ENCODE results near the gene TTF2. TPM values are rescaled to one million over a fixed set of nuclear protein-coding genes. Genes with fewer than 3 reads are reported as not detected.

Gene TTF2
- total and polyA plus RNA-seq, 2 of the 8 experiments (the other 6 are each of a cell fraction or from before 2014, with no cell fraction given) = 16.9 to 89.6 TPM

- H3K4ac ChIP-seq (replicated peaks; ENCODE audit: insufficient read length, low read depth, low read length) = no peak overlapping the region
- no peak for FAIRE-seq
- no peak for TF ChIP-seq GABPA (IDR thresholded peaks at IDR 0.05; ENCODE audit: borderline replicate concordance, insufficient read depth, low read length)
- no peak for TF ChIP-seq POU5F1 (IDR thresholded peaks at IDR 0.05; ENCODE audit: low read depth, low read length)
- TF ChIP-seq TCF12 (IDR thresholded peaks at IDR 0.05; ENCODE audit: low read depth, low read length) = no peak
- no peak for TF ChIP-seq KDM5A (IDR thresholded peaks at IDR 0.05; ENCODE audit: low read length)
- no peak for TF ChIP-seq RNF2 (IDR thresholded peaks at IDR 0.05; ENCODE audit: borderline replicate concordance, low read depth, low read length, missing control alignments, poor library complexity, severe bottlenecking)
- TF ChIP-seq EZH2 (IDR thresholded peaks at IDR 0.05; ENCODE audit: low read depth, low read length, severe bottlenecking) = no peak
- no peak for TF ChIP-seq CTCF (IDR thresholded peaks at IDR 0.05; ENCODE audit: control extremely low read depth in 1 of 3, insufficient read depth in 1 of 3, low read depth in 1 of 3, low read length in 3 of 3)
- TF ChIP-seq BRCA1 (IDR thresholded peaks at IDR 0.05; ENCODE audit: low read depth, low read length) = no peak
These were observed 70.4 kb downstream of the TTF2 start for GRCh38 chr1:117130526-117130925.

More at GRCh38 chr1:117130526-117130925, 70.4 kb downstream of the TTF2 start:
- H3K79me2 ChIP-seq (ENCODE audit: control insufficient read depth in 1 of 2, insufficient read depth in 2 of 2, low read length in 2 of 2) = no peaks in the 10 kb centered on the region
- H2BK12ac ChIP-seq (ENCODE audit: low read depth, low read length) = no peak overlapping the region
- no peak overlapping the region for H3K23ac ChIP-seq (ENCODE audit: insufficient read length)
- H2AFZ ChIP-seq (ENCODE audit: low read length) = no peak overlapping the region
- H3K9ac ChIP-seq (replicated peaks in 1 of 4; ENCODE audit: extremely low read depth in 1 of 4, low read depth in 3 of 4, low read length in 3 of 4) = no peak overlapping the region
- POLR2A ChIA-PET (ENCODE audit: partially characterized antibody) = no interaction called here
- H3K79me1 ChIP-seq (ENCODE audit: low read depth, low read length) = no peaks in the 10 kb centered on the region
- no peak overlapping the region for H2BK15ac ChIP-seq (ENCODE audit: low read length)
- H2BK120ac ChIP-seq (replicated peaks; ENCODE audit: low read depth, low read length) = no peak overlapping the region
- WGBS, 2 experiments (ENCODE audit: extremely low coverage in 1 of 2, insufficient coverage in 1 of 2, insufficient read length in 1 of 2, insufficient replicate concordance in 2 of 2, low coverage in 1 of 2, low lambda C conversion rate in 2 of 2, missing lambda C conversion rate in 1 of 2) = 92% methylated on average over 4 of the region's 4 CpGs; no CpG with 5 or more reads in 1 of the 2 experiments
- no peak overlapping the region for H3K27ac ChIP-seq (ENCODE audit: low read depth, low read length)
- no peak for DNase-seq (ENCODE audit: low read depth in 1 of 2, low spot score in 2 of 2)
- no peak overlapping the region for H3K14ac ChIP-seq (ENCODE audit: insufficient read length)
- H3K4me3 ChIP-seq (ENCODE audit: extremely low read depth in 1 of 4, insufficient read depth in 2 of 4, low read depth in 3 of 4, low read length in 4 of 4) = no peak overlapping the region
- CTCF ChIA-PET (ENCODE audit: partially characterized antibody) = interaction anchor here (2.6 to 13.2 kb wide), 3 partner anchors 10 to 155 kb away, joined by 17 to 114 read pairs (median 22); no protein-coding TSS in a partner anchor
- H2BK5ac ChIP-seq (ENCODE audit: low read depth, low read length) = no peak overlapping the region
- H3K4me1 ChIP-seq (replicated peaks in 1 of 4; ENCODE audit: control insufficient read depth in 3 of 4, insufficient read depth in 4 of 4, low read length in 3 of 4) = peaks cover 0 to 10% (median 5%) of the 10 kb centered on the region in 4 experiments; a peak in 3 of 7 replicates
- no peak overlapping the region for H3K4me2 ChIP-seq (ENCODE audit: insufficient read depth in 1 of 2, low read depth in 2 of 2, low read length in 2 of 2)
- no peak overlapping the region for H4K5ac ChIP-seq (ENCODE audit: insufficient read length, low read depth, low read length)
- no peaks in the 10 kb centered on the region for H3K36me3 ChIP-seq (ENCODE audit: control insufficient read depth in 2 of 4, insufficient read depth in 4 of 4, low read length in 3 of 4)
- H4K20me1 ChIP-seq (replicated peaks in 1 of 2; ENCODE audit: control insufficient read depth in 1 of 2, insufficient read depth in 2 of 2, low read length in 2 of 2) = no peaks in the 10 kb centered on the region
- H3K9me3 ChIP-seq (ENCODE audit: insufficient read depth in 2 of 2, low read depth in 1 of 2, low read length in 1 of 2) = no peaks in the 10 kb centered on the region
- no peak overlapping the region for H4K91ac ChIP-seq (replicated peaks; ENCODE audit: insufficient read length, low read length)
- H3K23me2 ChIP-seq (ENCODE audit: low read depth, low read length) = no peaks in the 10 kb centered on the region
- no peak overlapping the region for H4K8ac ChIP-seq (ENCODE audit: extremely low read depth, insufficient read depth, low read length)
- H3K18ac ChIP-seq (ENCODE audit: extremely low read depth, low read length) = no peak overlapping the region
- H3K27me3 ChIP-seq (replicated peaks in 1 of 4; ENCODE audit: control insufficient read depth in 3 of 4, extremely low read depth in 1 of 4, insufficient read depth in 3 of 4, low read length in 3 of 4) = no peaks in the 10 kb centered on the region
- no peak overlapping the region for H2AK5ac ChIP-seq (ENCODE audit: low read depth, low read length)
- no peak overlapping the region for H3K56ac ChIP-seq (replicated peaks; ENCODE audit: insufficient read length, low read depth, low read length)
- no peak overlapping the region for H2BK20ac ChIP-seq (ENCODE audit: low read length)
